Retinal pigment epithelial cell (primary cell): ENCODE measurements around the gene ELMO1.

ENCODE experiments used
- DNase-seq: peaks from one replicate; pipeline ENCODE4 v3.0.0-alpha.2; 2010; ENCODE audit warnings: low read depth
- H3K4me3 ChIP-seq: 2 replicates; pipeline ENCODE4 v1.5.1; 2011; ENCODE audit warnings: mild to moderate bottlenecking, low read length, control low read depth, moderate library complexity
- TF ChIP-seq, protein P1 (sequence below): conservative IDR thresholded peaks from 2 replicates; pipeline ENCODE4 v1.5.1; 2011; ENCODE audit warnings: low read depth, low read length, control low read depth, inconsistent platforms

Gene ELMO1

DNA sequence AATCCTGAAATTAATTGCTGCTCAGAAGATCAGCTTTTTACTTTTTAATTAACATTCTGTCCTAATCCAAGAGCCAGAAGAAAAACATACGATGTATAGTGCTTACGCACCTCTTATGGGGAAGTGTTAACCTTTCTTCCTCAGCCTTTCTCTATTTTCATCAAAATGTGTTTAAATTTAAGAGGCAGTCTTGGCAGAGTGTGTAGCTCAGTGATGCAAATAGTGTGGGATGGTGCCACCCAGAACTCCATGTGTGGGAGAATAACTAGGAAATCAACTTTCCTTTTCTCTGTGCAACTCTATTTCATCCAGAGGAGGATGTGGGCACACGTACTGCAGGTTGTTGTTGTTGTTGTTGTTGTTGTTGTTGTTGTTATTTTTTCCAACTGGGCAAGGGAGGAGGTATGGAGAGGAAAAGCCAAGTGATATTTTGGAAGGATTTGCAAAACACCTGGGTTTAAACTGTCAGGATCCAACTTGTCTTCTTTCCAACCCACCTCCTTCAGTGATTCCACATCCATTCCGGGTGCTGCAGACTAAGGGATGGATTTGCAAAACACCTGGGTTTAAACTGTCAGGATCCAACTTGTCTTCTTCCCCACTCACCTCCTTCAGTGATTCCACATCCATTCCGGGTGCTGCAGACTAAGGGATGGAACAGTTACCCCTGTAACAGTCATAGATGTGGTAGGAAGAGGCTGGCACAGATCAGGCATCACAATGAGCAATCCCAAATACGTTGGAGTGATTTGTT is 19.8 kb downstream of the ELMO1 start:
- TF ChIP-seq, protein P1, sequence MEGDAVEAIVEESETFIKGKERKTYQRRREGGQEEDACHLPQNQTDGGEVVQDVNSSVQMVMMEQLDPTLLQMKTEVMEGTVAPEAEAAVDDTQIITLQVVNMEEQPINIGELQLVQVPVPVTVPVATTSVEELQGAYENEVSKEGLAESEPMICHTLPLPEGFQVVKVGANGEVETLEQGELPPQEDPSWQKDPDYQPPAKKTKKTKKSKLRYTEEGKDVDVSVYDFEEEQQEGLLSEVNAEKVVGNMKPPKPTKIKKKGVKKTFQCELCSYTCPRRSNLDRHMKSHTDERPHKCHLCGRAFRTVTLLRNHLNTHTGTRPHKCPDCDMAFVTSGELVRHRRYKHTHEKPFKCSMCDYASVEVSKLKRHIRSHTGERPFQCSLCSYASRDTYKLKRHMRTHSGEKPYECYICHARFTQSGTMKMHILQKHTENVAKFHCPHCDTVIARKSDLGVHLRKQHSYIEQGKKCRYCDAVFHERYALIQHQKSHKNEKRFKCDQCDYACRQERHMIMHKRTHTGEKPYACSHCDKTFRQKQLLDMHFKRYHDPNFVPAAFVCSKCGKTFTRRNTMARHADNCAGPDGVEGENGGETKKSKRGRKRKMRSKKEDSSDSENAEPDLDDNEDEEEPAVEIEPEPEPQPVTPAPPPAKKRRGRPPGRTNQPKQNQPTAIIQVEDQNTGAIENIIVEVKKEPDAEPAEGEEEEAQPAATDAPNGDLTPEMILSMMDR = no peak
- H3K4me3 ChIP-seq = no peak overlapping the region
- DNase-seq = no peak

DNA sequence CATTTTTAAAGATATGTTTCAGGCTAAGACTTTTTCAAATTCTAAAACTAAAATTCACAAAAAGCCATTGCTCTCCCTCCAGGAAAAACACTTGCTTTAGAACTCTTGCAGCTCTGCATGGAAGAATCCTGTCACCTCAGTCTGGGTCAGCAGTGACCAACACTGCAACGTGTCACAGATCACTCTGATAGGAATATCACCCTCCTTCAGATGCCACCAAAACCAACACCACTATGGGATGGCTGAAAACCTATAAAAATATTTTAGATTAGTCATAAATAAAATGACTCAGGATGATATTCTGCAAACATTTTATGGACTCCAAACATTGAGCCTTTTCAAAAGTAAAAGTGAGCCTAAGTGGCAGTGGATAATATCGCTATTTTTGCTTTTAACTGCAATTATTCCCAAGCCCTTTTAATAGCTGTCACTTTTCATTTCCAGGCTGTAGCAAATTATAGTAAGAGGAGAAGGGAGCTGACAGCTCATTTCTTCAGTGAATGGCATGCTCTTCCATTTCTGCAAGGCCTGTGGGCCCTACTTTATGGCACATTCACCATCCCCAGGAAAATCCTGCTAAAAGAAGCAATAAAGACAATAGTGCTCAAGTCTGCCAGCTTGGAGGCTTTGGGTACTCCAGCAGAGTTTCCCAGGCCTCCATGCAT is 21.3 kb downstream of the ELMO1 start:
- TF ChIP-seq, protein P1 = no peak
- DNase-seq = no peak
- no peak overlapping the region for H3K4me3 ChIP-seq

DNA sequence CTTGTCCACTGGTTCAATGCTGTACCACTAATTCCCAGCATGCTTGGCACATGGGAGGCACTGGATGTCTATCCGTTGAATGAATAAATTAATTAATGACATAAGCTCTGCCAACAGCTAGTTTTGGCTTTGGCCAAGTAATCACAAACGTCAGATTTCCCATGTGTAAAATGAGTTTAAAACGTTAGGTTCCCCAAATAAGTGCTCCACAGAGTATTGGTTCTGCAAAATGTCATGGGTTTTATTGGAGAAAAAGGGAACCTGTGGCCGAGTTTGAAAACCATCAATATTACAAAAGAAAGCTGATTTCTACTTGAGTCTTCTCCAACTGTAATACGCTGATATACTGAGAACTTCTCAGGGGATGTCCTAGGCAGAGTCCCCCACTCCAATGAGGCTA is 23.2 kb downstream of the ELMO1 start:
- TF ChIP-seq, protein P1 = no peak
- no peak for DNase-seq
- no peak overlapping the region for H3K4me3 ChIP-seq

DNA sequence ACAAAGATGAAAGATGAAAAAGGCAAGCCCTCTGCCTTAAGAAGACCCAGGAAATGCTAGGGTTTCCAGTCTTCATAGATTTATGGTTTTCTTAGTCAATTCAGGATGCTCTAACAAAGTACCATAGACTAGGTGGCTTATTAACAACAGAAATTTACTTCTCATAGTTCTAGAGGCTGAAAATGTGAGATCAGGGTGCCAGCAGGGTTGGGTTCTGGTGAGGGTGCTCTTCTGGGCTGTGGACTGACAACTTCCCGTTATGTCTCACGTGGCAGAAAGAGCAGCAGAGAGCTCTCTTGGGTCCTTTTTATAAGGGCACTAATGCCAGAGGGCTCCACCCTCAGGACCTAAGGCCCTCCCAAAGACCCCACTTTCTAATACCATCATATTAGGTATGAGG is 23.7 kb downstream of the ELMO1 start:
- TF ChIP-seq, protein P1 = no peak
- DNase-seq = no peak
- no peak overlapping the region for H3K4me3 ChIP-seq

DNA sequence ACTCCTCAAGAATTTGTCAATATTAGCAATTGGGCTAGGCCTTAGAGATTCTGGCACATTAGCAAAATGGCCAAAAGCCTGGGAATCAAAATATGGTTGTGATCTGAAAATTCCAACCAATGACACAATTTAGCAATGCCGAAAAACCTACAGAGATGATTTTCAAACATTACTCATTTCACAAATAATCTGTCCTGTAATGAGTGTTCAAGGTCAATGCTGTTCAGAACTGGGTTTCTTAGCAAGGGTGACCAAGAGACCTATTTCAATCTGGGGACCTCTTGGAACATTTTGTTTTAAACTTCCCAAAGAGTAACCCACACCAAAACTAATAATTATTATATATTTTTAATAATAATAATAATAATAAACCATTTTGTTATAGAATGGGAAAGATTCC is 24.1 kb downstream of the ELMO1 start:
- no peak overlapping the region for H3K4me3 ChIP-seq
- TF ChIP-seq, protein P1 = no peak
- no peak for DNase-seq

DNA sequence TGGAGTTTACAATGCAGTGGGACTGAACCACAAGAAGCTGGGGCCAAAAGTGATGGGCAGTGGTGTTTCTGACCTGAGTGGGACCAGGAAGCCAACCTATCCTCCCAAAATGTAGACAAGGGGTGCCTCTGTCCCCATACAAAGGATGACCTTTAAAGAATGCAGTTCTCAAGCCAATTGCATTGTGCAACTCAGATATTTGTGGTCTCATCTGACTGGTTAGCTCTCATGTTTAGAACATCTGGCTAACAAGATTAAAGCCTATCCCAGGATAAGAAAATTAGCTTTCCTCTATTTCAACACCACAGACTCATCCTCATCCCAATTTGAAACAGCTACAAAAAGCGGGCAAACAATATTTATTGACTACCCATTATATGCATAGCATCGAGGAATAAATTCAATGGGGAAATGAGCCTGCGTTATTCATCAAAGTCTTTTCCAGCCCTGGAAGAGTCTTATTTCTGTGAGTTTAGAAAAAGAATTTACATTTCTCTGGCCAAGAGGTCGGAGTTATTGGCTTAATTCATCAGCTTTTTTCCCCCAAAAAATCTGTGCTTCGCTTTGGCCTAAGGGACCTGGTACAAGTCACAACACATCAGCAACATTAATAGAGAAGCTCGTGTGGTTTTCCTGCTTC is 26.7 kb downstream of the ELMO1 start:
- no peak for DNase-seq

More for the DNA sequence above, 26.7 kb downstream of the ELMO1 start:
- H3K4me3 ChIP-seq = no peak overlapping the region
- TF ChIP-seq, protein P1 = no peak
